ENCODE measurements around the gene GDAP1L1. TPM values are rescaled to one million over a fixed set of nuclear protein-coding genes. Genes with fewer than 3 reads are reported as not detected.

The GDAP1L1 gene
- polyA plus RNA-seq, 3 donors = not detected

- peaks cover under 1% of the 10 kb centered on the region for H4K20me1 ChIP-seq (ENCODE audit: insufficient read depth, low read length)
- TF ChIP-seq CTCF (IDR thresholded peaks at IDR 0.05) = peak; percentile 77
- no peak overlapping the region for H3K4me2 ChIP-seq (replicated peaks; ENCODE audit: extremely low read depth, low read length, poor library complexity, severe bottlenecking)
- H3K4me3 ChIP-seq (replicated peaks in 1 of 3; ENCODE audit: low read depth in 2 of 3, low read length in 3 of 3) = no peak overlapping the region
- no peaks in the 10 kb centered on the region for H3K27me3 ChIP-seq (ENCODE audit: control insufficient read depth in 2 of 2, insufficient read depth in 2 of 2, low read length in 2 of 2)
- no peaks in the 10 kb centered on the region for H3K9me3 ChIP-seq (replicated peaks in 1 of 2; ENCODE audit: control insufficient read depth in 1 of 2, insufficient read depth in 1 of 2, low read length in 2 of 2)
- Mint-ChIP-seq H3K9me3 (no peaks in the 10 kb centered on the region), H3K36me3 (peaks cover 0 to 5% of the 10 kb centered on the region in 2 donors), H3K4me1 (peaks cover 37% of the 10 kb centered on the region), H3K27ac (peak overlapping the region in 3 of 7 donors; percentile 16 to 52 (median 37)), H3K27me3 (ENCODE audit: low read depth in 3 of 3) (peaks cover 5 to 9% (median 5%) of the 10 kb centered on the region in 3 donors), H3K4me3 (no peak overlapping the region)
- H3K9ac ChIP-seq (ENCODE audit: insufficient read depth, low read length, poor library complexity, severe bottlenecking) = no peak overlapping the region
- peak overlapping the region; percentile 11 for H2AFZ ChIP-seq (ENCODE audit: insufficient read depth, low read depth, low read length, poor library complexity, severe bottlenecking)
- no peak overlapping the region for H3K27ac ChIP-seq (ENCODE audit: low read depth in 1 of 2, low read length in 2 of 2)
- H3K36me3 ChIP-seq (replicated peaks in 1 of 2; ENCODE audit: control insufficient read depth in 1 of 2, insufficient read depth in 2 of 2, low read length in 2 of 2) = no peaks in the 10 kb centered on the region
- H3K4me1 ChIP-seq (ENCODE audit: control insufficient read depth in 1 of 2, insufficient read depth in 2 of 2, low read length in 2 of 2) = peaks cover 14 to 21% of the 10 kb centered on the region in 2 donors
- 56% methylated on average over 7 of the region's 7 CpGs for WGBS (ENCODE audit: insufficient coverage)
- peaks cover 5% of the 10 kb centered on the region for H3K79me2 ChIP-seq (ENCODE audit: insufficient read depth, low read length)
- DNase-seq = peak; percentile 40 to 59 (median 52)
- intact Hi-C loops (cut with micrococcal nuclease) = loop anchor here (10.0 kb wide), 2 partner anchors 520 to 650 kb away; no protein-coding TSS in a partner anchor
These were observed 32.0 kb upstream of the GDAP1L1 start for GRCh38 chr20:44215125-44215524.

- H3K27ac Mint-ChIP-seq = no peak overlapping the region
- Histone ChIP-seq H3K4me2 (replicated peaks; ENCODE audit: extremely low read depth, low read length, poor library complexity, severe bottlenecking) (peak overlapping the region; percentile 11), H3K9ac (ENCODE audit: insufficient read depth, low read length, poor library complexity, severe bottlenecking) (no peak overlapping the region), H2AFZ (ENCODE audit: insufficient read depth, low read depth, low read length, poor library complexity, severe bottlenecking) (peak overlapping the region; percentile 8), H3K36me3 (replicated peaks in 1 of 2; ENCODE audit: control insufficient read depth in 1 of 2, insufficient read depth in 2 of 2, low read length in 2 of 2) (no peaks in the 10 kb centered on the region), H3K27ac (ENCODE audit: low read depth in 1 of 2, low read length in 2 of 2) (no peak overlapping the region), H3K4me3 (replicated peaks in 1 of 3; ENCODE audit: low read depth in 2 of 3, low read length in 3 of 3) (no peak overlapping the region), H3K4me1 (ENCODE audit: control insufficient read depth in 1 of 2, insufficient read depth in 2 of 2, low read length in 2 of 2) (peaks cover 4 to 9% of the 10 kb centered on the region in 2 donors), H3K79me2 (ENCODE audit: insufficient read depth, low read length) (no peaks in the 10 kb centered on the region), H3K9me3 (replicated peaks in 1 of 2; ENCODE audit: control insufficient read depth in 1 of 2, insufficient read depth in 1 of 2, low read length in 2 of 2) (no peaks in the 10 kb centered on the region), H4K20me1 (ENCODE audit: insufficient read depth, low read length) (no peaks in the 10 kb centered on the region), H3K27me3 (ENCODE audit: control insufficient read depth in 2 of 2, insufficient read depth in 2 of 2, low read length in 2 of 2) (no peaks in the 10 kb centered on the region)
- H3K36me3 Mint-ChIP-seq = peaks cover 0 to 5% of the 10 kb centered on the region in 2 donors
- 18% methylated on average over 5 of the region's 11 CpGs for WGBS (ENCODE audit: insufficient coverage)
- no peaks in the 10 kb centered on the region for H3K9me3 Mint-ChIP-seq
- peak; percentile 94 for TF ChIP-seq CTCF (IDR thresholded peaks at IDR 0.05)
- DNase-seq = peak; percentile 49 to 65 (median 61)
- peak overlapping the region in 1 of 2 donors; percentile 31 for H3K4me3 Mint-ChIP-seq
- intact Hi-C loops (cut with micrococcal nuclease) = loop anchor here (2.0 to 10.0 kb wide), 3 partner anchors 93 to 647 kb away; partner anchors contain the start of gene FITM2 (in 1 of the 2)
- H3K27me3 Mint-ChIP-seq (ENCODE audit: low read depth in 3 of 3) = peaks cover 3 to 9% (median 5%) of the 10 kb centered on the region in 3 donors
- H3K4me1 Mint-ChIP-seq = peaks cover 24% of the 10 kb centered on the region
These were observed 29.6 kb upstream of the GDAP1L1 start for GRCh38 chr20:44217342-44218092.

Data from CD14-positive monocyte (primary cell).